GM12878 (cell line): Measurements from ENCODE around the gene RAP2C. TPM values are rescaled to one million over a fixed set of nuclear protein-coding genes. Genes with fewer than 3 reads are reported as not detected.

Experiments
- ATAC-seq: fragments of 200-7000 bp; cut with Tn5 transposase; 3 replicates; pipeline ENCODE4 v1.9.1; 2020; ENCODE audit warnings: mild to moderate bottlenecking, moderate library complexity
- BruUV-seq: library from RNA; stranded (reverse); fragments of 400-500 nt; replicated peaks from 2 replicates; lab custom pipeline; 2021; lab: Mats Ljungman, UMichigan
- CTCF ChIA-PET: fragments of 300-600 bp; sonication (Branson Sonifier 250); formaldehyde crosslinking; extraction: SDS; loops from one replicate; lab custom pipeline; 2021; ENCODE audit warnings: inconsistent platforms; lab: Yijun Ruan, JAX
- POLR2A ChIA-PET: fragments of 350-600 bp; formaldehyde crosslinking; extraction: SDS; loops from one replicate; lab custom pipeline; 2021; ENCODE audit warnings: inconsistent platforms; lab: Charles Lee
- RAD21 ChIA-PET: fragments of 300-600 bp; sonication (Branson Sonifier 250); formaldehyde crosslinking; loops from one replicate; lab custom pipeline; 2023; ENCODE audit warnings: antibody characterized with exemption; ENCODE audit not compliant: unreplicated experiment; lab: Charles Lee
- SMC1A ChIA-PET: fragments of 300-600 bp; sonication (Branson Sonifier 250); formaldehyde crosslinking; loops from one replicate; lab custom pipeline; 2023; ENCODE audit not compliant: unreplicated experiment, uncharacterized antibody; lab: Charles Lee
- DNase-seq: peaks from one replicate; pipeline ENCODE4 v3.0.0-alpha.2; 2011; ENCODE audit warnings: low read depth, low spot score
- FAIRE-seq: peaks from 3 replicates; lab custom pipeline; 2011; peaks lifted over from hg19 to GRCh38; lab: Jason Lieb, UNC
- H2AFZ ChIP-seq: 2 replicates; pipeline ENCODE4 v1.6.0; 2011; ENCODE audit warnings: low read depth, low read length, control low read depth; ENCODE audit not compliant: control insufficient read depth
- H3K27ac ChIP-seq: 2 replicates; pipeline ENCODE4 v1.5.1; 2011; ENCODE audit warnings: control low read depth; ENCODE audit not compliant: control insufficient read depth, insufficient read depth
- H3K27me3 ChIP-seq, 2 experiments: replicated peaks in 1 of 2; 2 replicates each; pipeline versions ENCODE4 v1.6.0 to v1.6.1; 2011; ENCODE audit warnings: low read length in 1 of 2; ENCODE audit not compliant: control insufficient read depth in 2 of 2, insufficient read depth in 2 of 2
- H3K36me3 ChIP-seq, 2 experiments: 2 replicates each; pipeline ENCODE4 v1.5.1; 2011; ENCODE audit warnings: low read length in 1 of 2; ENCODE audit not compliant: control insufficient read depth in 2 of 2, insufficient read depth in 2 of 2
- H3K4me1 ChIP-seq: 2 replicates; pipeline ENCODE4 v1.6.1; 2011; ENCODE audit warnings: mild to moderate bottlenecking, low read length, moderate library complexity, mixed read lengths; ENCODE audit not compliant: control insufficient read depth, insufficient read depth
- H3K4me2 ChIP-seq: 2 replicates; pipeline ENCODE4 v1.6.0; 2011; ENCODE audit warnings: control low read depth; ENCODE audit not compliant: control insufficient read depth, insufficient read depth
- H3K4me3 ChIP-seq: fragments of 200-600 bp; sonication (generic); 2 replicates; pipeline ENCODE4 v1.5.1; 2016
- H3K79me2 ChIP-seq: 2 replicates; pipeline ENCODE4 v1.6.0; 2011; ENCODE audit warnings: low read length; ENCODE audit not compliant: control insufficient read depth, insufficient read depth
- H3K9ac ChIP-seq: 2 replicates; pipeline ENCODE4 v1.8.0; 2011; ENCODE audit warnings: low read length, control low read depth, mixed read lengths; ENCODE audit not compliant: control insufficient read depth, insufficient read depth
- H3K9me3 ChIP-seq: replicated peaks from 3 replicates; pipeline ENCODE4 v1.5.1; 2011; ENCODE audit warnings: mild to moderate bottlenecking, low read length; ENCODE audit not compliant: control insufficient read depth, insufficient read depth
- H4K20me1 ChIP-seq: 2 replicates; pipeline ENCODE4 v1.6.0; 2011; ENCODE audit not compliant: control insufficient read depth, insufficient read depth
- BCL11A ChIP-seq: IDR thresholded peaks from 2 replicates; pipeline ENCODE4 v1.6.1; 2011; ENCODE audit warnings: low read depth, low read length
- DPF2 ChIP-seq: fragments of 450-650 bp; IDR thresholded peaks from 2 replicates; pipeline ENCODE4 v1.6.1; 2017; ENCODE audit warnings: mild to moderate bottlenecking
- E4F1 ChIP-seq: fragments of 450-650 bp; IDR thresholded peaks from 2 replicates; pipeline ENCODE4 v1.6.1; 2018; ENCODE audit warnings: borderline replicate concordance, mild to moderate bottlenecking; ENCODE audit not compliant: partially characterized antibody
- EP300 ChIP-seq, 2 experiments: fragments of 150-350 bp in 1 of 2; IDR thresholded peaks; 2 replicates each; pipeline ENCODE4 v1.6.1; 2011 to 2012; ENCODE audit warnings: low read depth in 2 of 2, low read length in 2 of 2, borderline replicate concordance in 1 of 2, improper control_type of control experiment in 1 of 2, inconsistent platforms in 1 of 2; ENCODE audit not compliant: control insufficient read depth in 1 of 2
- FOXM1 ChIP-seq: IDR thresholded peaks from 2 replicates; pipeline ENCODE4 v1.6.1; 2012; ENCODE audit warnings: low read depth, mild to moderate bottlenecking, inconsistent platforms, low read length, moderate library complexity
- GATAD2B ChIP-seq: fragments of 450-650 bp; conservative IDR thresholded peaks from 2 replicates; pipeline ENCODE4 v1.6.1; 2017; ENCODE audit warnings: low read depth, mild to moderate bottlenecking, moderate library complexity
- IRF4 ChIP-seq: IDR thresholded peaks from 2 replicates; pipeline ENCODE4 v1.6.1; 2011; ENCODE audit warnings: low read depth, low read length
- JUNB ChIP-seq: IDR thresholded peaks from 2 replicates; pipeline ENCODE4 v1.6.1; 2016; ENCODE audit warnings: antibody characterized with exemption, mild to moderate bottlenecking
- NFYA ChIP-seq: IDR thresholded peaks from 2 replicates; pipeline ENCODE4 v1.6.1; 2011; ENCODE audit warnings: low read depth, mild to moderate bottlenecking, low read length, improper control_type of control experiment, borderline replicate concordance
- RBBP5 ChIP-seq: fragments of 200-600 bp; sonication (generic); conservative IDR thresholded peaks from 2 replicates; pipeline ENCODE4 v1.6.1; 2016
- STAT1 ChIP-seq: fragments of 450-650 bp; conservative IDR thresholded peaks from 2 replicates; pipeline ENCODE4 v1.6.1; 2014; ENCODE audit warnings: antibody characterized with exemption, mild to moderate bottlenecking
- USF1 ChIP-seq: IDR thresholded peaks from 2 replicates; pipeline ENCODE4 v1.6.1; 2011; ENCODE audit warnings: borderline replicate concordance, low read depth, mild to moderate bottlenecking, moderate library complexity, mixed read lengths, low read length; ENCODE audit not compliant: insufficient read depth; ENCODE audit errors: extremely low read length
- ZNF217 ChIP-seq: fragments of 450-650 bp; IDR thresholded peaks from 2 replicates; pipeline ENCODE4 v1.6.1; 2017; ENCODE audit warnings: antibody characterized with exemption, mild to moderate bottlenecking
- ZNF24 ChIP-seq: fragments of 450-650 bp; IDR thresholded peaks from 2 replicates; pipeline ENCODE4 v1.6.1; 2017; ENCODE audit warnings: antibody characterized with exemption, mild to moderate bottlenecking
- WGBS: methylation state at CpG from one replicate; pipeline ENCODE4 v1.1.6; 2016; ENCODE audit warnings: low lambda C conversion rate; ENCODE audit not compliant: insufficient replicate concordance, insufficient coverage; ENCODE audit errors: missing lambda C conversion rate; 5-methylcytosine and 5-hydroxymethylcytosine counted together
- in situ Hi-C: fragments of 300-500 bp; cut with MboI; formaldehyde crosslinking; loops from 9 replicates; pipeline ENCODE4 v1.14.3; 2018; ENCODE audit warnings: mixed read lengths
- intact Hi-C: fragments of 100-400 bp; cut with micrococcal nuclease; formaldehyde crosslinking; loops from one replicate; pipeline ENCODE4 v1.14.2; 2022; ENCODE audit not compliant: unreplicated experiment
- polyA plus RNA-seq, 11 experiments: library from polyadenylated mRNA; depleted of rRNA in 4 of 11; unstranded in 6 of 11; stranded (reverse) in 5 of 11; fragments of >200 nt; fragmentation: Nextera tagmentation in 4 of 11; fragmentation: Illumina TruSeq in 1 of 11; extraction: Ambion mirVana in 4 of 11; extraction: Trizol in 1 of 11; gene quantifications; 1 replicate in 1 of 11; 2 replicates in 10 of 11; pipeline versions ENCODE4 v1.2.1 to v1.2.3, GENCODE V29; 2011 to 2016; ENCODE audit warnings: inconsistent platforms in 2 of 11, missing spikeins in 2 of 11, low read depth in 1 of 11
- total RNA-seq, 4 experiments: library from RNA; depleted of rRNA in 3 of 4; stranded (reverse); fragments of >200 nt in 3 of 4; fragmentation: Illumina TruSeq in 1 of 4; extraction: Trizol in 1 of 4; gene quantifications; 2 replicates each; pipeline versions ENCODE4 v1.2.1 to v1.2.3, GENCODE V29; 2013 to 2021
- TF ChIP-seq, protein P1 (sequence below): fragments of 450-650 bp; conservative IDR thresholded peaks from 2 replicates; pipeline ENCODE4 v1.6.1; 2017; ENCODE audit warnings: mild to moderate bottlenecking, moderate library complexity
- TF ChIP-seq, protein P2 (sequence below): IDR thresholded peaks from 2 replicates; pipeline ENCODE4 v1.6.1; 2011; ENCODE audit warnings: borderline replicate concordance, low read depth, mild to moderate bottlenecking, moderate library complexity, low read length; ENCODE audit not compliant: insufficient read depth, poor library complexity, severe bottlenecking

The RAP2C gene
- total and polyA plus RNA-seq, 10 of the 15 experiments (the other 5 are each of a cell fraction or from before 2014, with no cell fraction given): 17.1 to 32.1 (median 25.4) TPM

GRCh38 chrX:132191938-132192337 lies 27.3 kb downstream of the RAP2C start:
- H3K9ac ChIP-seq: no peak overlapping the region
- no peak overlapping the region for H2AFZ ChIP-seq
- no peaks in the 10 kb centered on the region for H3K9me3 ChIP-seq
- H3K4me2 ChIP-seq: no peak overlapping the region
- no peaks in the 10 kb centered on the region for H3K4me1 ChIP-seq
- 52% methylated on average over 1 of the region's 1 CpG for WGBS
- FAIRE-seq (no peak), ATAC-seq (no peak), DNase-seq (no peak)
- no peaks in the 10 kb centered on the region for H3K36me3 ChIP-seq
- H3K27ac ChIP-seq: no peak overlapping the region
- intact Hi-C loops (no loop called here), in situ Hi-C loops (no loop called here)
- H3K4me3 ChIP-seq: no peak overlapping the region
- no peak for TF ChIP-seq E4F1
- TF ChIP-seq, protein P1, sequence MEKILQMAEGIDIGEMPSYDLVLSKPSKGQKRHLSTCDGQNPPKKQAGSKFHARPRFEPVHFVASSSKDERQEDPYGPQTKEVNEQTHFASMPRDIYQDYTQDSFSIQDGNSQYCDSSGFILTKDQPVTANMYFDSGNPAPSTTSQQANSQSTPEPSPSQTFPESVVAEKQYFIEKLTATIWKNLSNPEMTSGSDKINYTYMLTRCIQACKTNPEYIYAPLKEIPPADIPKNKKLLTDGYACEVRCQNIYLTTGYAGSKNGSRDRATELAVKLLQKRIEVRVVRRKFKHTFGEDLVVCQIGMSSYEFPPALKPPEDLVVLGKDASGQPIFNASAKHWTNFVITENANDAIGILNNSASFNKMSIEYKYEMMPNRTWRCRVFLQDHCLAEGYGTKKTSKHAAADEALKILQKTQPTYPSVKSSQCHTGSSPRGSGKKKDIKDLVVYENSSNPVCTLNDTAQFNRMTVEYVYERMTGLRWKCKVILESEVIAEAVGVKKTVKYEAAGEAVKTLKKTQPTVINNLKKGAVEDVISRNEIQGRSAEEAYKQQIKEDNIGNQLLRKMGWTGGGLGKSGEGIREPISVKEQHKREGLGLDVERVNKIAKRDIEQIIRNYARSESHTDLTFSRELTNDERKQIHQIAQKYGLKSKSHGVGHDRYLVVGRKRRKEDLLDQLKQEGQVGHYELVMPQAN: no peak
- TF ChIP-seq JUNB: no peak
- no peak for TF ChIP-seq EP300 (IDR thresholded peaks at IDR 0.05; ENCODE audit: borderline replicate concordance in 1 of 2, control insufficient read depth in 1 of 2, low read depth in 2 of 2, low read length in 2 of 2)
- TF ChIP-seq ZNF24: no peak
- TF ChIP-seq STAT1: no peak
- no peak for TF ChIP-seq RBBP5
- no peak for TF ChIP-seq BCL11A
- TF ChIP-seq FOXM1: no peak
- TF ChIP-seq, protein P2, sequence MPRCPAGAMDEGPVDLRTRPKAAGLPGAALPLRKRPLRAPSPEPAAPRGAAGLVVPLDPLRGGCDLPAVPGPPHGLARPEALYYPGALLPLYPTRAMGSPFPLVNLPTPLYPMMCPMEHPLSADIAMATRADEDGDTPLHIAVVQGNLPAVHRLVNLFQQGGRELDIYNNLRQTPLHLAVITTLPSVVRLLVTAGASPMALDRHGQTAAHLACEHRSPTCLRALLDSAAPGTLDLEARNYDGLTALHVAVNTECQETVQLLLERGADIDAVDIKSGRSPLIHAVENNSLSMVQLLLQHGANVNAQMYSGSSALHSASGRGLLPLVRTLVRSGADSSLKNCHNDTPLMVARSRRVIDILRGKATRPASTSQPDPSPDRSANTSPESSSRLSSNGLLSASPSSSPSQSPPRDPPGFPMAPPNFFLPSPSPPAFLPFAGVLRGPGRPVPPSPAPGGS: no peak
- TF ChIP-seq NFYA: no peak
- TF ChIP-seq GATAD2B: no peak
- TF ChIP-seq ZNF217: no peak
- TF ChIP-seq DPF2: no peak
- TF ChIP-seq IRF4: no peak
- TF ChIP-seq USF1: no peak
- H3K27me3 ChIP-seq: no peaks in the 10 kb centered on the region
- no TSS peak for BruUV-seq
- no peaks in the 10 kb centered on the region for H3K79me2 ChIP-seq
- ChIA-PET RAD21 (no interaction called here), POLR2A (no interaction called here), SMC1A (interaction anchor here (1.1 kb wide), 1 partner anchor 41 kb away, joined by 4 read pairs; no protein-coding TSS in a partner anchor), CTCF (no interaction called here)
- no peaks in the 10 kb centered on the region for H4K20me1 ChIP-seq
